ENCODE results near the gene TMEM232.

- no peak for TF ChIP-seq CTCF (IDR thresholded peaks at IDR 0.05)
- no peak for TF ChIP-seq TCF7L2 (IDR thresholded peaks at IDR 0.05; ENCODE audit: low read depth, low read length)
Measured at GRCh38 chr5:110653231-110653970, 73.1 kb downstream of the TMEM232 start.

Measured in Panc1 (cell line).